ENCODE measurements around the gene UBAC2.
A peak's percentile ranks its signal among the peaks of the same experiment; 100 is the strongest.

Gene UBAC2

DNA sequence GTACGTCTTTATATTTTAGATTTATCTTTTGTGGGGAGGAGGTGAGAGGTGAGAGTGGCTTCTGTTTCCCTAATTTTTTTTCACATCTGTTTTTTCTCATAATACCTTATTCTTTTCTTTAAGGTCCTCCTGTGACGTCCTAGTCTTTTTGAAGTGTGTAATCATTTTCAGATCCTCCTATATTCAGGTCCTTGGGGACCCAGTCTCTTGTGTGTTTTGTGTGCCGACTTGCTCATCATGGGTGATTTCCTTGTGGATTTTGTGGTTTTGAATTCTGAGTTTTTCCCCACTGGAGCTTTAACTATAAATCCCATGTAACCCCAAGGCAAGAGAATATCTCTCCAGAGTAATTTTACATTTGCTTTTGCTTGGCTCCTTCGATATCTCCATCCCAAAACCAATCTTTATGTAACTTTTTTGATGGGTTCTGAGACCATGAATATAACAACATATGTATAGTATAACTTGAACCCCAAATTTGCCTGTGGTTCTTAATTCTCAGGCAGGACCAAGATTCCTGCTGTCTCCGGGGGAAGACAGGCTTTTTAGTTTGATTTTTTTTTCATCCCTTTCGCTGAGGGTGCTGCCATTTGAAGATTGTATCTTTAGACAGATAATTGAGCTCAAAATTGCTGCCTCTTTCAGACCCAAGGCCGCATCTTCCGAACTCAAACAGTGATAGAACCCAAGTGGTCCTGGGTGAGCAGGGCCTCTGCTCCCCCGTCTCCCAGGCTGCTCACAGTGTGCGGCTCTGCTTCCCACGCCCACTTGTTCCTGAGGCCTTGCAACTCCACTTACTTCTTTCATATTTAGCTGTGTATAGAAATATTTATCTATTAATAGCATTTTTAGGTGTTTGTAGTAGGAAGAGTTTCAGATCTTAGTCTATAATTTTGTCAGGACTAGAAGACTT is 165.7 kb downstream of the UBAC2 start:
- no peak for DNase-seq

DNA sequence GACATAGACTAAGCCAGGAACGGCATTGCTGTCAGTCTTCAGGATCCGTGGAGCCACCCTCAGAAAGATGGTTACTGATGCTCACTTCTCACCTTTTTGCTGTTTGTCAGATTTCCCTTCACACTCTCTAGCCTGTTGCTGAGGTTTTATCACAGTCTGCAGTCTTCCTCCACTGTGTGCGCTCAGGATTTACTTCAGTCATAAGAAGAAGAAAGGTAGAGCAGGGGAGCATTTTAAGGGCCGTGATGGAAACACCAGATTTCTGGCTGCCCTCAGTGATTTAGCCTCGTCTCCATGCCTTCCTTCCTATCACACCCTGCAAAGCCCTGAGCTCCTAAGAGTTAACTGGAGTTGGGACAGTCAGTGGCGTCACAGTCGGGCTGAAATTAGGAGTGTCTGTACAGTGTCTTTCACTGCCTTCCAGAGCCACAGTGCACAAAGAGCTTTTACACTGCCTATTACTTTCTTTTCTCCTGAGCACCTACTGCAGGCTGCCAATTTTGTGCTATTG is 166.5 kb downstream of the UBAC2 start:
- peak; percentile 22 for DNase-seq

DNA sequence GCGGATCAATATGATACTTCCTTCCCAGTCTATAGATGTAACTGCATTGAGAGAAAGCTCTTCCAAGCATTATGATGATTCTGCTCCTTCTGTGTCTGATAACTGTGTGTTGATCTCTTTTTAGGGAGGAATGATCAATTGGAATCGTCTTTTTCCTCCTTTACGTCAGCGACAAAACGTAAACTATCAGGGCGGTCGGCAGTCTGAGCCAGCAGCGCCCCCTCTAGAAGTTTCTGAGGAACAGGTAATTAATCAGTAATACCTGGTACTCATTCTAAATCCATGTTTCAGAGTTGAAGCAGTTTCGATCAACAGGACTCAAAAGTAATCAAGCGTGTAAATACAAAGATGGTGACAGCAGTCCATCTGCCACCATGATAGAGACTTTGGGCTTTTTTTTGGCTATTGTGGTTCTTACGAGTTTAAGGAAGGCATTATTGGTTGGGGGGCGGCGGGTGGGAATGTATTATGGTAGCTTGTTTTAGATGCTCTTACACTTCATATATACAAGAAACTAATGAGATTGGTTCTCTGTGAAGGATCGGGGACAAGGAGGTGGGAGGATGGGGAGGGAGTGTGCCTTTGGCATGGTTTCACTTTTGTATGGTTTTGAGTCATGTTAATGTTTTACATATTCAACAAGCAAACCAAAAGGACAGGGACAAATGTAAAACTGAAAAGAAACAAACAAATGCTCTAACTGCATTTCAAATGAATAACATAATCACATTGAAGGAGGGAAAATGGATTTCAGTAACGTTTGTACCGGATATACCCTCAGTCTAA is 167.2 kb downstream of the UBAC2 start:
- peak; percentile 62 for DNase-seq

DNA sequence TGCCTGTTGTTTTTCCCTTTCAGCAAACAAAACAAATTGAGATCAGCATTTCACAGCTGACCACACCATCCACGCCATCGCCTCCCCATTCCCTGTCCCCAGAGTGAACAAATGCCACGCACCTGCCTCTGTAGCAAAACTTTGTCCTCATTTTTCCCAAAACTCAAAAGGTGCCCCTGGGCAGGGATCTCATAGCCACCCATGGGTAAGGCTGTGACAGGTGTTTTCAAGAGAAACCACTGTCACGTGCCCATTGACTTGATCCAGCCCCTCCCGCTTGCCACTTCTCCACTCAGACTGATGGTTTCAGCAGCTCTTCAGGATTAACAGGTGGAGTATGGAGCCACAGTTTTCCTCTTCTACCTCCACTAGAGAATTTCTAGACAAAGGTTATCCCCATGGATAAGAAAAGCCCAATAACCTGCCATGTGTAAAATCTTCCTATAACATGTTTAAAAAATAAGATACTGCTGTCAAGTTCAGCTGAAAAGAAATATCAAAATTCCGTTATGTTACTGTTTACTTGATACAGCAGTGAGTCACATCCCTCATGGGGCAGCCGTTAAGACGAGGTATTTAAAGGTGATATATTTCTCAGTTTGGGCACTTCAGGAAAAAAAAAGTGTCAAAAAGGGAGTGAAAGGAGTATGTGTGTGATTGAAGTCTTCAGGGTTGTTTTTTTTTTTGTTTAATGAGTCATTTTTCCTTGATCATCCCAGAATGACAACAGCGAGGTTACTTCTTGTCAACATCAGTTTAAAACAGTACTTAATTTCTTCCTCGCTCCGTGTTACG is 170.0 kb downstream of the UBAC2 start:
- peak; percentile 60 for DNase-seq

DNA sequence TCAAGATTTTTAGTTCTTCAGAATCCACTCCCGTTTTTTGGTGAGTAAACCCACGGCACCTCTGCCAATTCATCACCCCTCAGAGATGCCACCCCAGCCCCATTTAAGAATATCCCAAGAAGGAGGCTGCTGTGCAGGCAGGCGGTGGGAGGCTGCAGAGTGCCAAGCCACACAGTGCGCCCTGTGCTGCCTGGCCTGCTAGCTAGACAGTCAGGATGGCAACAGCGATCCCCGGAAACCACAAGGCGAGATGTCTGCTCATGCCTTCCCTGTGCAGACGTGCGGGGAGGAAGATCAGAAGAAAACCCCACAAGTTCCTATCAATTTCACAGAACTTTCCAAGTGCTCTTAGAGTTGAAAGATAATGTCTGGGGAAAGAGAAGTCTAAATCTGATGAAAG is 171.3 kb downstream of the UBAC2 start:
- peak; percentile 65 for DNase-seq

DNA sequence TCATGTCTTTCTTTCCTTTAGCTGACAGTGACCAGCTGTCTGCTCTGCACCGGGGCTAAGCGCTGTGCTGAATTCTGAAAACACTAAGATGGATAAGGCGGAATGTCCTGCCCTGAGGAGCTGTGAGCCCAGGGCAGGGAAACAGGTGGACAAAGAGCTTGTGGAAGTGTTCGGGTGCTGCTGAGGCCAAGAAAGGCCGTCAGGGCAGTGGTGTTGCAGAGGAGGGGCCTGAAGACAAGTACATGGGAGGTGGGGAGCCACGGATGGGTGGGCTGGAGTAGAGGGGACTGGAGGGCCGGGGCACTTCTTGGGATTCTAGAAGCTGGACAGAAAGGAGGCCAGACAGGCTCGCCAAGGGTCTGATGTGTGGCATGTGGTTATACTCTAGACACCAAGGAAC is 172.8 kb downstream of the UBAC2 start:
- no peak for DNase-seq

DNA sequence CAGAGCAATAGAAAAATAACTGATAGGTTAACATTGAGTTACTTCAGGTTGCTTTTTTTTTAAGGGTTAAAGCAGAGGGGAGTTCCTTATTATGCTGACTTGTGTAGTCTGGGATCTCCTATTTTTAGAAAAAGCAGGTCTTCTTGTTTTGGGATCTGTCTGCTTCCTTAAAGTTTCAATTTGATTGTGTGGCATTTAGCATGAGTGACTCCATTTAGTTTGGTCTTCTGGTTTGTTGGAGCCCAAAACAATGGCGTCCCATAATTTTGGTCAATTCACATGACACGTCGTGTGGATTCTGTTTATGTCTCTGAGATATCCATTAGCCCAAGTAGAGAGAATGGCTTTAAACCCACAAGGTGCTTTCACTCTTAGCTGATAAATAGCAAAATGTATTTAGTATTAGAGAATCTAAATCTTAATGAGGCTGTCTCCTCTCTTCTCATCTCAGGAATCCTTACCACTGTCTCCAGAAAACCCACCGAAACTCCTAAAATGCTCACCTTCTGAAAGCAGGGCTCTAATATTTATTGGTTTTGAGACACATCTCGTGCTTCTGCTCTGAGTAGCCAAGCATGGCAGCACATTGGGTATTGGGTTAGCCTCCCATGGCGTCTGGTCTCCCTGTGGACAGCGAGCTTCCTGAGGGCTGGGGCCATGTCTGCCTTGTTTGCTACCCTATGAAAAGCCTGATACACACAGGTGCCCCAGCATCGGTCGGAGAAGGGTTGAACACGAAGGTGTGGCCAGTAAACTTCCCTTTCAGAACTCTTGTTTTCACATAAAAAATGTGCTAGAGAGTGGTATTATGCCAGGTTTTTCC is 173.7 kb downstream of the UBAC2 start:
- no peak for DNase-seq

DNA sequence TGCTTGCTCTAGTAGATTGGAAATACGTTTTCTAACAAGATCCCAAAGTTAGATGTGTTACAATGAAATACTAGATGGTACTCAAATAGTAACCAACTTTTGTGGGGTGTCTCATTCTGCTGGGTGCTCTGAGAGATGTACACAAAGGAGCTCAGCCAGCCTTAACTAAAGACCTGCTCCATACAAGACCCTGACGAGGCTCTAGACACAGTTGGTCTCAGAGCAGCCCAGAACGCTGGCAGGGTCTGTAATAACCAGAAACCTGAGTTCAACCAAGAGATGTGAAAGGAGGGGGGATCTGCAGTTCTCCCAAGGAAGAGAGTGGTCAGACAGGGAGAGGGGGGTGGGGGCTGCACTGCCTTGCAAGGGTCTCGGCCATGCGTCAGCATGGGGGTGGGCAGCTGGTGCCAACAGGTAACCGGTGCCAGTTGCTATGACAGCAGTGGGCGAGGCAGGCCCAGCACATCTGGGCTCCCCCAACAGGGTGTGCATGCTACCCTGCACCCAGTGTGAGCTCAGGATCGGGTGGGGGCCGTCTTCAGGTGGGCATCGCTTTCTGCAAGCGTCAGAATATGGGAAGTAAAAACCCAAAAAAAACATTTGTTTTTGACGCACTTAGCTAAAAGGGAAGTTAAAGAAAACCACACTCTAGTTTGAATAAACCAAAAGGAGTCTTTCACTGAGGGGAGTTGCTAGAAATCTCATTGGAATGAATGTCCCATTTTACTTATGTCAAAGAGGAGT is 174.5 kb downstream of the UBAC2 start:
- DNase-seq: no peak

DNA sequence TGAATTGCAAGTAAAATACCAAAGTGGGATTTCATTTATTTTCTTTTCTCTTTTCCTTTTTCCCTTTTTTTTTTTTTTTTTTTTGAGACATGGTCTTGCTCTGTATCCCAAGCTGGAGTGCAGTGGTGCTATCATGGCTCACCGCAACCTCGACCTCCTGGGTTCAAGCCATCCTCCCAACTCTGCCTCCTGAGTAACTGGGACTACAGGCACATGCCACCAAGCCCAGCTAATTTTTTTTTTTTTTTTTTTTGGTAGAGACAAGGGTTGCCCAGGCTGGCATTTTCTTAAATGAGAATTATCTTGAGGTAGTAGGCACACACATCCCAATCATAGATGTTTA is 175.1 kb downstream of the UBAC2 start:
- DNase-seq: no peak

DNA sequence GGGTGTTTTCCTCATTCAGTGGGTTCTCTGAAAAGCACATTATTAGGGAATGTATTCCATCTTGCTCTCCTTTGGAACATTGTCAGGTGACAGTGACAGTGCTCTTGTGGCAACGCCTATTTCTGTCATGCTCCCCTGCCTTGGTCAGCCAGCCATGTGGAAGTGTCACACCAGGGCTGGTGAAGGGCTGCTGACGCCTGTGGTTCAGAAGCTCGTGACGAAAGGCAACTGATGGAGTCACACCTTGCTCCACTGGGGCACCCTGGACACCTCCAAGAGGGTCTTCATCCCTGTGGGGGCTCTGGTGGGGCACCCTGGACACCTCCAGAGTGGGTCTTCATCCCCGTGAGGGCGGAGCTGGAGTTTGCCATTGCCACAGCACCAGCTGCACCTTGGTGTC is 175.5 kb downstream of the UBAC2 start:
- no peak for DNase-seq

DNA sequence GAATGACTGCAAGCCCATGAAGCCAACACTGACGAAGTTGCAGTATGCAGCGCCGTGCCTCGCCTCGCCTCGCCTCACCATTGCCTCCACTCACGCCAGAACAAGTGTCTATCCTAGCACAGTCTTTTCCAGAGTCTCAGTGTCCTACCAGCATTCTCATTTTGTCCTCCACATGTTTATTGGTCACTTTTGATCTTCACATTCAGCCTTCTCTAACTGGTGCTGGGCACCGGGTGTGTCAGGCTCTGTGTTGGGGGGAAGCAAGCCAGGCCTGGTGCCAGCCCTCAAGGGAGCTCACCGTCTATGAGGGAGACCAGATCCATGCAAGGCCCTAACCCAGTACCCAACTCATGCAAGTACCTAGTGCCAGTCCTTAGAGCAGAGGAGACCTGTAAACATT is 176.3 kb downstream of the UBAC2 start:
- no peak for DNase-seq

DNA sequence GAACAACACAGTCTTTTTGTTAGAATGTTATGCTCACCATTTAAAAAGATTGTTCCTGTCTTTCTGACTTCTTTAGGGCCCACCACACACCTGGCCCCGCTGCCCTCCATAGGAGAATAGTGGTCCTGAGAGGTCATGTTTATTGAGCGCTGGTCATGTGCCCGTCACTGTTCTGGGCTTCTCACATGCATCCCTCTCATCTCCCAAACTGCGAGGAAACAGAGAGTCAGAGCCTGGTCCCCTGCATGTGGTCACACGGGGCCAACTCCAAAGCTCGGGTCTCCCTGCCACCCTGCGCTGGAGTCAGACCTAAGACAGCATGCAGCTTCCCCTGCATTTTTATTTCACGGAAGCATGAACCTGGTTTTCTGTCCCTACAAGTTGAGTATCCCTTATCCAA is 177.0 kb downstream of the UBAC2 start:
- DNase-seq: no peak

DNA sequence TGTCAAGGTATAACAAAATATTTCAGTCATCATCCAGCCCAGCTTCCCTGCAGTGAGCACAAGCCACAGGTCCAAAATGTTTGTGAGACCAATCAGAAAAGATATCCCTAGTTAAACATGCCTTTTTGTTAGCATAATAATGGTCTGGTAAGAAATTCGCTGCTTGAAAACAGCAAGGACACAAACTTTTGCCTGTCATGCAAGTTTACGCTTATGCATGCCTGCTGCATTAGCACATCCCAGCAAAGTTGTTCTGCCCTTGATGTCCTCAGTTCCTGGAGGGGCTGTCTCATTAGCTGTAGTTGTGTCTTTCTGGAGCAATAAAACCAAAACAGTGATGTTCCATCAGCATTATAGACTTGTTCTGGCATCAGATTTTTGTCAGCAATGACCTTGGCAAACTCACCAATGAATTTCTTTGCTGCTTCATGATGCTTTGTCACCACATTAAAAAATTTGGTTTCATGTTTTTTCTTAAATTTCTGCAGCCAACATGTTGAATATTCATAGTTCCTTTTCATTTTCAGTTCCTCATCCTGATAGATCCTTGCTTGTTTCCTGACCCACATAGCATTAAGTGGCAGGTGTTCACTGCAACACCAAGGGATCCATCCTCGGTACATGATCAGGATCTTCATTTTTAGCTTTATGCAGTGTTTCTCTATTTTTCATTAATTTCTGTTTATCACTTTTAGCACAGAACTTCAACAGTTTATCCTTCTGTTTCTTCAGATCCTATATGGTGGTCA is 178.5 kb downstream of the UBAC2 start:
- no peak for DNase-seq

DNA sequence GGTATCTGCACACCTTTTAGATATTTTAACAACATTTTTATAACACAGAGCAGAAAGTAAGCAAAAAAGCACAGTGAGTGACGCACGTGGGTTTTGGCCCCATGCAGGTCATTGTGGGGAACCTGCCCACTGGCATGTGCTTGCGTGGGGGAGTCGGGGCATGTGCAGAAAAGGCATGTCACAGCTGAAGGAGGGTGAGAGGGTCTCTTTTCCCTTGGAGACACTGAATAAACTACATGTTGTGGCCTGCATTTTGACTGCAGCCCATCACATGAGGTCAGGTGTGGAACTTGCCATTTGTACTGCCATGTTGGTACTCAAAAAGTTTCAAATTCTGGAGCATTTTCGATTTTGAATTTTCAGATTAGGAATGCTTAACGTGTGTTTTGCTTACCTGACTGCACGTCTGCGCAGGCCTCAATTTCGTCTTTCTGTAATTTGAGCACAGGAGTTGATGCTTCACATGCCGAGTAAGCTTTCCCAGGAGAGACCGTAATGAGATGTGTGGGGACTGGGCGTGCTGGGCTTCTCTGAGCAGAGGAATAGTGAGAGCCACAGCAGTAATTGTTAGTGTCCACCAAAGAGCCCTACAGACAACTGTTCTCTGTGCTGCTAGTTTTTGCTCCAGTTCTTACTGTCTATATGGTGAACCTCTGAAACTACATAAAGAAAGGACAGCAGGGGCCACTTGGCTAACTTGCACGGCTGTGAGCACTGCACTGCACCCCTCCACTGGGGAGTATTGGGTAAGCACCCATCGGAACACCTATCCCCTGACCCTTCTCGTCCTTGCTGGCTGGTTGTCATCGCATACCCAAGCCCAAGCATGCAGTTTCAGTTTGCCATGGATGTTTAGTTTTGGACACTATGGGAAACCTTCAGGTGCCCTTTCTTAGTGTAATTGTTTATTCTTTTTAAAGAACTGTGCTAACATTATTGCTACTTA is 179.5 kb downstream of the UBAC2 start:
- no peak for DNase-seq

DNA sequence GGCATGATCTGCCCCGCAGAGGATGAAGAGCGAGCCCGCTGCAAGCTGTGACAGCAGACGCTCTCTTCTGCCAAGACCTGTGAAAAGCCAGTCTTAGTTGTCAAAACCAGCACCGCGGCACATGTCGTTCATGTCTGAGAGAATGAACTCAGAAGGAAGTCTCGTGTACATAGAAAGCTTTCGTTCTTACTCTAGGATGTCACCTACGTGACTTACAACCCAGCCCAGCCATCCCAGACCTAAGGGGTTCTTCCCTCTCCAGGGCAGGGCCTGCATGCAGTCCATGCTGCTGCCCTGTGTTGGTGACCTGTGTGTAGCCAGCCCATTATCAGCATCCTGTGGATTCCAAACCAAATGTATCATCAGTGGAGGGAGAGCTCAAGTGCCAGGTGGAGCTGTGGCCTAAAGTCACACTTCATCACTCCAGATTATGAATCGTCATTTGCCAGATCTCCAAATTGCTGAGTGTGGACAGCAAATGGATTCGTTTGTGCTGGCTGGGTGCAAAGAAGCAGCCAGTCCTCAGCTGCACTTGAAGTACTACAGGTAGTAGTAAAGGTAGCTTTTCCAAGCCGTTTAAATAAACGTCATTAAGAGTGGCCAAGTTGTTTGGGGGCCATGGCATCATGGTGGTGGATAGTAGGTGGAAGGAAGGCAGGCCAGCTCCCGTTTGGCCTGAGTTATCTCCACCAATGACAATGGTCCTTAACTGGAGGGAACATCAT is 180.4 kb downstream of the UBAC2 start:
- DNase-seq: peak; percentile 92

DNA sequence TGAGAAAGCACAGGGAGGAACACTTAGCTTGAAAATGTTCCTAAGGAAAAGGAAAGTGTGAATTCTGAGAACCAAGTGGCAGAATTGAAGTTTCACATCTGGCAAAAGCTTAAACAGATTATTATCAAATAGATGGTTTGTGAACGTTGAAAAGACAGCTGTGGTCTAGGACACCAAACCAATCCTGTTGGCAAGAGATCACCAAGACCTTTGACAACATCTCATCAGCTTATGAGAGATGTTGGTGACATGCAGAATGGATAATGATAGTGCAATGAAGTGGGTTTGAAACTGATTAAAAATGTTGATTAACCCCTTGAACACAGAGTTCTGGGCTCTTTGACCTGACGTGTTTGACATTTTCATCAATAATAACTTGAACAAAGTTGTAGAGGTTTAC is 181.1 kb downstream of the UBAC2 start:
- DNase-seq: no peak

DNA sequence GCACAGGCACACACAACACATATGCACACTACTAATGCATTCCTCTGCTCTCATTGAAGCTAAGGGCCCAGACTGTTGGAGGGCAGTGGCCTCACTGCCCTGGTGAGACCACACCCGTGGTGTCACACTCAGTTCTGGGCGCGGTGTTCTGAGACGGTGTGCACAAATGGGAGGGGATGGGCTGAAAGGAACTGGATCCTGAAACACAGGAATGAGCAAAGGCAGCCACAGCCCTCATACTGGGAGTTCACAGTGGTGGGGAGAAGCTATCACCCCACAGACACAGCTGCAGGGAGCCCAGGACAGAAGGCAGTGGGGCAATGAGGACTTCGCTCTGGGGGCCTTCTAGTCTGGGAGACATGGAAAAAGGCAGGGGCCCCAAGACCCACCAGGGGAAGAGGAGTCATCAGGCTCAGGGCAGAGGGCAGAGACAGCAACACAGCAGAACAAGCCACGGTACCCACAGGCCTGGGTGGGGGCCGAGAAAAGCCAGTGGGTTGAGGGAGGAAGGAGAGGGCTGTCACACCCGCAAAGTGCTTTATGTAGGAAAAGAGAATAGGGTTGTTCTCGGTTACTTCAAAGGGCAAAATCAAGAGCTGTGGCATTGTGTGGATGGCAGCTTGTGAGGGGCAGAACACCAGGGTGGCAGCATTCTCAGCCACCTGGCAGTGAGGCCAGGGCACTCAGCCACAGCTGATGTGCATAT is 181.9 kb downstream of the UBAC2 start:
- no peak for DNase-seq

DNA sequence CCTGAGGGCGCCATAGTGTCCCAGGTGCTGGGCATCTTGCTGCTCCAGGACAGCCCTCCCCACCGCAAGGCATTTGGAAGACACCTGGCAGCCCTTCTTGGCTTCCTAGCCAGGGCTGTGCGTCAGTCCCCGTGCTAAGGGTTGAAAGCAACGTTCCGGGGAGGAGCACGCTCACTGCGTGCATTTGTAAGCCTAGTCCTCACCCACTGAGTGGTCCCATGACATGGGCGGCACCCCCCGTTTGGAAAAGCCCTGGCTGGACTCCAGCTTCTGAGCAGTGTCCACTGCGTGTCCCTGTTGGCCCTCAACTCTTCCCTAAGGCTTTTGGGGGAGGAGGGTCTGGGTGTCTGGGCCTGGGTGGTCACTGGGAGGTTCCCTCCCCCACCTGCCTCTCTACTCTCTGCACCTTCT is 182.9 kb downstream of the UBAC2 start:
- no peak for DNase-seq
